A549 (cell line): ENCODE results near the gene TMEM238.

Source experiments
- CHD2 ChIP-seq: fragments of 150-350 bp; IDR thresholded peaks from 2 replicates; pipeline ENCODE4 v1.6.1; 2014; ENCODE audit warnings: low read length; ENCODE audit not compliant: partially characterized antibody
- CHD4 ChIP-seq: fragments of 200-600 bp; sonication (generic); IDR thresholded peaks from 2 replicates; pipeline ENCODE4 v1.6.1; 2016; ENCODE audit warnings: antibody characterized with exemption, mild to moderate bottlenecking, borderline replicate concordance
- MAX ChIP-seq: IDR thresholded peaks from 2 replicates; pipeline ENCODE4 v1.6.1; 2012
- MYC ChIP-seq: IDR thresholded peaks from 2 replicates; pipeline ENCODE4 v1.6.1; 2012; ENCODE audit warnings: mild to moderate bottlenecking, inconsistent platforms, low read length, improper control_type of control experiment, borderline replicate concordance
- PHF8 ChIP-seq: fragments of 200-600 bp; sonication (generic); IDR thresholded peaks from 2 replicates; pipeline ENCODE4 v1.6.1; 2016; ENCODE audit warnings: low read depth, mild to moderate bottlenecking, antibody characterized with exemption, moderate library complexity, borderline replicate concordance
- POLR2A ChIP-seq: IDR thresholded peaks from 2 replicates; pipeline ENCODE4 v1.6.1; 2012; ENCODE audit warnings: mild to moderate bottlenecking, low read length
- ZFP36 ChIP-seq: fragments of 450-650 bp; IDR thresholded peaks from 2 replicates; pipeline ENCODE4 v1.6.1; 2014; ENCODE audit warnings: borderline replicate concordance; ENCODE audit not compliant: partially characterized antibody
- ZNF302 ChIP-seq: fragments of 250-450 bp; sonication (Bioruptor Pico); IDR thresholded peaks from 2 replicates; pipeline ENCODE4 v1.9.0; 2021; ENCODE audit warnings: inconsistent platforms, mild to moderate bottlenecking, moderate library complexity
- ZSCAN20 ChIP-seq: fragments of 250-450 bp; sonication (Bioruptor Pico); IDR thresholded peaks from 2 replicates; pipeline ENCODE4 v1.8.0; 2022; ENCODE audit warnings: mild to moderate bottlenecking, moderate library complexity
- TF ChIP-seq, protein P1 (sequence below): fragments of >200 bp; sonication (Bioruptor Twin); formaldehyde crosslinking; IDR thresholded peaks from 3 replicates; pipeline ENCODE4 v1.5.1; 2016
- TF ChIP-seq, protein P2 (sequence below): fragments of 150-350 bp; IDR thresholded peaks from 2 replicates; pipeline ENCODE4 v1.6.1; 2014; ENCODE audit warnings: low read depth, mild to moderate bottlenecking, low read length

GRCh38 chr19:55353356-55353802, 30.7 kb downstream of the TMEM238 start:
- TF ChIP-seq, protein P1, sequence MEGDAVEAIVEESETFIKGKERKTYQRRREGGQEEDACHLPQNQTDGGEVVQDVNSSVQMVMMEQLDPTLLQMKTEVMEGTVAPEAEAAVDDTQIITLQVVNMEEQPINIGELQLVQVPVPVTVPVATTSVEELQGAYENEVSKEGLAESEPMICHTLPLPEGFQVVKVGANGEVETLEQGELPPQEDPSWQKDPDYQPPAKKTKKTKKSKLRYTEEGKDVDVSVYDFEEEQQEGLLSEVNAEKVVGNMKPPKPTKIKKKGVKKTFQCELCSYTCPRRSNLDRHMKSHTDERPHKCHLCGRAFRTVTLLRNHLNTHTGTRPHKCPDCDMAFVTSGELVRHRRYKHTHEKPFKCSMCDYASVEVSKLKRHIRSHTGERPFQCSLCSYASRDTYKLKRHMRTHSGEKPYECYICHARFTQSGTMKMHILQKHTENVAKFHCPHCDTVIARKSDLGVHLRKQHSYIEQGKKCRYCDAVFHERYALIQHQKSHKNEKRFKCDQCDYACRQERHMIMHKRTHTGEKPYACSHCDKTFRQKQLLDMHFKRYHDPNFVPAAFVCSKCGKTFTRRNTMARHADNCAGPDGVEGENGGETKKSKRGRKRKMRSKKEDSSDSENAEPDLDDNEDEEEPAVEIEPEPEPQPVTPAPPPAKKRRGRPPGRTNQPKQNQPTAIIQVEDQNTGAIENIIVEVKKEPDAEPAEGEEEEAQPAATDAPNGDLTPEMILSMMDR = no peak
- TF ChIP-seq ZNF302 (CRISPR knock-in tag) = no peak
- no peak for TF ChIP-seq CHD2
- no peak for TF ChIP-seq POLR2A
- TF ChIP-seq ZSCAN20 = no peak
- no peak for TF ChIP-seq PHF8
- TF ChIP-seq, protein P2, sequence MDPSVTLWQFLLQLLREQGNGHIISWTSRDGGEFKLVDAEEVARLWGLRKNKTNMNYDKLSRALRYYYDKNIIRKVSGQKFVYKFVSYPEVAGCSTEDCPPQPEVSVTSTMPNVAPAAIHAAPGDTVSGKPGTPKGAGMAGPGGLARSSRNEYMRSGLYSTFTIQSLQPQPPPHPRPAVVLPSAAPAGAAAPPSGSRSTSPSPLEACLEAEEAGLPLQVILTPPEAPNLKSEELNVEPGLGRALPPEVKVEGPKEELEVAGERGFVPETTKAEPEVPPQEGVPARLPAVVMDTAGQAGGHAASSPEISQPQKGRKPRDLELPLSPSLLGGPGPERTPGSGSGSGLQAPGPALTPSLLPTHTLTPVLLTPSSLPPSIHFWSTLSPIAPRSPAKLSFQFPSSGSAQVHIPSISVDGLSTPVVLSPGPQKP = no peak
- no peak for TF ChIP-seq CHD4
- no peak for TF ChIP-seq ZFP36
- TF ChIP-seq MAX = no peak; the same call in 1 of the 2 replicates
- no peak for TF ChIP-seq MYC
